GM12878 (cell line): ENCODE measurements around the gene PDE6C. TPM values are rescaled to one million over a fixed set of nuclear protein-coding genes. Genes with fewer than 3 reads are reported as not detected.

Source experiments
- ATAC-seq: fragments of 200-7000 bp; cut with Tn5 transposase; 3 replicates; pipeline ENCODE4 v1.9.1; 2020; ENCODE audit warnings: mild to moderate bottlenecking, moderate library complexity
- BruUV-seq: library from RNA; stranded (reverse); fragments of 400-500 nt; replicated peaks from 2 replicates; lab custom pipeline; 2021; lab: Mats Ljungman, UMichigan
- CTCF ChIA-PET: fragments of 300-600 bp; sonication (Branson Sonifier 250); formaldehyde crosslinking; extraction: SDS; loops from one replicate; lab custom pipeline; 2021; ENCODE audit warnings: inconsistent platforms; lab: Yijun Ruan, JAX
- POLR2A ChIA-PET: fragments of 350-600 bp; formaldehyde crosslinking; extraction: SDS; loops from one replicate; lab custom pipeline; 2021; ENCODE audit warnings: inconsistent platforms; lab: Charles Lee
- RAD21 ChIA-PET: fragments of 300-600 bp; sonication (Branson Sonifier 250); formaldehyde crosslinking; loops from one replicate; lab custom pipeline; 2023; ENCODE audit warnings: antibody characterized with exemption; ENCODE audit not compliant: unreplicated experiment; lab: Charles Lee
- SMC1A ChIA-PET: fragments of 300-600 bp; sonication (Branson Sonifier 250); formaldehyde crosslinking; loops from one replicate; lab custom pipeline; 2023; ENCODE audit not compliant: unreplicated experiment, uncharacterized antibody; lab: Charles Lee
- DNase-seq: peaks from one replicate; pipeline ENCODE4 v3.0.0-alpha.2; 2011; ENCODE audit warnings: low read depth, low spot score
- FAIRE-seq: peaks from 3 replicates; lab custom pipeline; 2011; peaks lifted over from hg19 to GRCh38; lab: Jason Lieb, UNC
- H2AFZ ChIP-seq: 2 replicates; pipeline ENCODE4 v1.6.0; 2011; ENCODE audit warnings: low read depth, low read length, control low read depth; ENCODE audit not compliant: control insufficient read depth
- H3K27ac ChIP-seq: 2 replicates; pipeline ENCODE4 v1.5.1; 2011; ENCODE audit warnings: control low read depth; ENCODE audit not compliant: control insufficient read depth, insufficient read depth
- H3K27me3 ChIP-seq, 2 experiments: replicated peaks in 1 of 2; 2 replicates each; pipeline versions ENCODE4 v1.6.0 to v1.6.1; 2011; ENCODE audit warnings: low read length in 1 of 2; ENCODE audit not compliant: control insufficient read depth in 2 of 2, insufficient read depth in 2 of 2
- H3K36me3 ChIP-seq, 2 experiments: 2 replicates each; pipeline ENCODE4 v1.5.1; 2011; ENCODE audit warnings: low read length in 1 of 2; ENCODE audit not compliant: control insufficient read depth in 2 of 2, insufficient read depth in 2 of 2
- H3K4me1 ChIP-seq: 2 replicates; pipeline ENCODE4 v1.6.1; 2011; ENCODE audit warnings: mild to moderate bottlenecking, low read length, moderate library complexity, mixed read lengths; ENCODE audit not compliant: control insufficient read depth, insufficient read depth
- H3K4me2 ChIP-seq: 2 replicates; pipeline ENCODE4 v1.6.0; 2011; ENCODE audit warnings: control low read depth; ENCODE audit not compliant: control insufficient read depth, insufficient read depth
- H3K4me3 ChIP-seq: fragments of 200-600 bp; sonication (generic); 2 replicates; pipeline ENCODE4 v1.5.1; 2016
- H3K79me2 ChIP-seq: 2 replicates; pipeline ENCODE4 v1.6.0; 2011; ENCODE audit warnings: low read length; ENCODE audit not compliant: control insufficient read depth, insufficient read depth
- H3K9ac ChIP-seq: 2 replicates; pipeline ENCODE4 v1.8.0; 2011; ENCODE audit warnings: low read length, control low read depth, mixed read lengths; ENCODE audit not compliant: control insufficient read depth, insufficient read depth
- H3K9me3 ChIP-seq: replicated peaks from 3 replicates; pipeline ENCODE4 v1.5.1; 2011; ENCODE audit warnings: mild to moderate bottlenecking, low read length; ENCODE audit not compliant: control insufficient read depth, insufficient read depth
- H4K20me1 ChIP-seq: 2 replicates; pipeline ENCODE4 v1.6.0; 2011; ENCODE audit not compliant: control insufficient read depth, insufficient read depth
- CEBPZ ChIP-seq: fragments of 150-350 bp; IDR thresholded peaks from 2 replicates; pipeline ENCODE4 v1.6.1; 2016; ENCODE audit warnings: low read depth, low read length
- CHD2 ChIP-seq: IDR thresholded peaks from 2 replicates; pipeline ENCODE4 v1.6.1; 2011; ENCODE audit warnings: low read depth, low read length, improper control_type of control experiment, borderline replicate concordance
- CREM ChIP-seq: IDR thresholded peaks from 2 replicates; pipeline ENCODE4 v1.6.1; 2014; ENCODE audit warnings: antibody characterized with exemption, low read depth
- EED ChIP-seq: sonication (generic); IDR thresholded peaks from 2 replicates; pipeline ENCODE4 v1.6.1; 2016; ENCODE audit warnings: antibody characterized with exemption, low read depth
- ESRRA ChIP-seq: IDR thresholded peaks from 2 replicates; pipeline ENCODE4 v1.6.1; 2012; ENCODE audit warnings: mild to moderate bottlenecking, low read length, improper control_type of control experiment
- NFYB ChIP-seq: IDR thresholded peaks from 2 replicates; pipeline ENCODE4 v1.6.1; 2011; ENCODE audit warnings: low read depth, mild to moderate bottlenecking, low read length, improper control_type of control experiment, moderate library complexity; ENCODE audit not compliant: insufficient read depth
- NRF1 ChIP-seq: conservative IDR thresholded peaks from 2 replicates; pipeline ENCODE4 v1.6.1; 2011; ENCODE audit warnings: mild to moderate bottlenecking, low read depth, low read length, improper control_type of control experiment
- POLR2A ChIP-seq: IDR thresholded peaks from 2 replicates; pipeline ENCODE4 v1.6.1; 2011; ENCODE audit warnings: low read depth, mild to moderate bottlenecking, low read length
- RAD21 ChIP-seq: IDR thresholded peaks from 2 replicates; pipeline ENCODE4 v1.6.1; 2011; ENCODE audit warnings: mild to moderate bottlenecking, low read depth, low read length, moderate library complexity; ENCODE audit not compliant: insufficient read depth
- SMC3 ChIP-seq: IDR thresholded peaks from 2 replicates; pipeline ENCODE4 v1.6.1; 2011; ENCODE audit warnings: low read length, improper control_type of control experiment, borderline replicate concordance
- SREBF1 ChIP-seq: IDR thresholded peaks from 2 replicates; pipeline ENCODE4 v1.6.1; 2012; ENCODE audit warnings: mild to moderate bottlenecking, low read length
- SREBF2 ChIP-seq: IDR thresholded peaks from 2 replicates; pipeline ENCODE4 v1.6.1; 2012; ENCODE audit warnings: mild to moderate bottlenecking, low read length
- STAT3 ChIP-seq: IDR thresholded peaks from 2 replicates; pipeline ENCODE4 v1.6.1; 2011; ENCODE audit warnings: low read depth, low read length, improper control_type of control experiment
- SUZ12 ChIP-seq: fragments of 200-600 bp; sonication (generic); IDR thresholded peaks from one replicate; pipeline ENCODE4 v1.6.1; 2018; ENCODE audit warnings: antibody characterized with exemption, mild to moderate bottlenecking; ENCODE audit not compliant: unreplicated experiment
- YY1 ChIP-seq: IDR thresholded peaks from 2 replicates; pipeline ENCODE4 v1.6.1; 2011; ENCODE audit warnings: low read depth, mild to moderate bottlenecking, low read length
- ZNF207 ChIP-seq: fragments of 450-650 bp; IDR thresholded peaks from 2 replicates; pipeline ENCODE4 v1.6.1; 2014; ENCODE audit warnings: antibody characterized with exemption, mild to moderate bottlenecking, borderline replicate concordance
- WGBS: methylation state at CpG from one replicate; pipeline ENCODE4 v1.1.6; 2016; ENCODE audit warnings: low lambda C conversion rate; ENCODE audit not compliant: insufficient replicate concordance, insufficient coverage; ENCODE audit errors: missing lambda C conversion rate; 5-methylcytosine and 5-hydroxymethylcytosine counted together
- in situ Hi-C: fragments of 300-500 bp; cut with MboI; formaldehyde crosslinking; loops from 9 replicates; pipeline ENCODE4 v1.14.3; 2018; ENCODE audit warnings: mixed read lengths
- intact Hi-C: fragments of 100-400 bp; cut with micrococcal nuclease; formaldehyde crosslinking; loops from one replicate; pipeline ENCODE4 v1.14.2; 2022; ENCODE audit not compliant: unreplicated experiment
- polyA plus RNA-seq, 11 experiments: library from polyadenylated mRNA; depleted of rRNA in 4 of 11; unstranded in 6 of 11; stranded (reverse) in 5 of 11; fragments of >200 nt; fragmentation: Nextera tagmentation in 4 of 11; fragmentation: Illumina TruSeq in 1 of 11; extraction: Ambion mirVana in 4 of 11; extraction: Trizol in 1 of 11; gene quantifications; 1 replicate in 1 of 11; 2 replicates in 10 of 11; pipeline versions ENCODE4 v1.2.1 to v1.2.3, GENCODE V29; 2011 to 2016; ENCODE audit warnings: inconsistent platforms in 2 of 11, missing spikeins in 2 of 11, low read depth in 1 of 11
- total RNA-seq, 4 experiments: library from RNA; depleted of rRNA in 3 of 4; stranded (reverse); fragments of >200 nt in 3 of 4; fragmentation: Illumina TruSeq in 1 of 4; extraction: Trizol in 1 of 4; gene quantifications; 2 replicates each; pipeline versions ENCODE4 v1.2.1 to v1.2.3, GENCODE V29; 2013 to 2021

The PDE6C gene
- total and polyA plus RNA-seq, 10 of the 15 experiments (the other 5 are each of a cell fraction or from before 2014, with no cell fraction given) = not detected

- ChIA-PET CTCF (no interaction called here), RAD21 (no interaction called here), POLR2A (no interaction called here)
- WGBS = 61% methylated on average over 1 of the region's 1 CpG
- no peaks in the 10 kb centered on the region for H4K20me1 ChIP-seq
- H3K4me1 ChIP-seq = no peaks in the 10 kb centered on the region
- no peak overlapping the region for H3K9ac ChIP-seq
- ATAC-seq (no peak), FAIRE-seq (no peak)
- intact Hi-C loops = no loop called here
- H3K4me3 ChIP-seq = no peak overlapping the region
- no peak for TF ChIP-seq NRF1
- no peak for TF ChIP-seq YY1
- TF ChIP-seq CHD2 = no peak
- TF ChIP-seq ZNF207 = no peak
- TF ChIP-seq POLR2A = no peak
- TF ChIP-seq STAT3 = no peak
- no peak for TF ChIP-seq ESRRA
- no peak for TF ChIP-seq RAD21
- no peak for TF ChIP-seq SMC3
- TF ChIP-seq CEBPZ = no peak
- TF ChIP-seq CREM = no peak
- TF ChIP-seq SREBF2 = no peak
- TF ChIP-seq SUZ12 = no peak
- no peak for TF ChIP-seq NFYB
- no peak for TF ChIP-seq SREBF1
- TF ChIP-seq EED = no peak
- TF ChIP-seq, all 136 proteins: peak for 0
- SMC1A ChIA-PET = interaction anchor here (1.2 kb wide), 1 partner anchor 15 kb away, joined by 3 read pairs; no protein-coding TSS in a partner anchor
- peaks cover 2% of the 10 kb centered on the region; the same call in 1 of the 3 replicates for H3K9me3 ChIP-seq
- H2AFZ ChIP-seq = no peak overlapping the region
- no peak for DNase-seq
- no peak overlapping the region for H3K27ac ChIP-seq
- no TSS peak for BruUV-seq
- in situ Hi-C loops = no loop called here
- no peaks in the 10 kb centered on the region for H3K27me3 ChIP-seq
- H3K79me2 ChIP-seq = no peaks in the 10 kb centered on the region
- H3K36me3 ChIP-seq = no peaks in the 10 kb centered on the region
- H3K4me2 ChIP-seq = no peak overlapping the region
These were observed 43.8 kb downstream of the PDE6C start for GRCh38 chr10:93656155-93656554.
